ENCODE measurements around the gene CDK5RAP1.

CDK5RAP1 gene

GRCh38 chr20:33388268-33388667 lies 13.1 kb downstream of the CDK5RAP1 start (continued):
- no peak for TF ChIP-seq PRDM4 (tag by site-specific recombination; IDR thresholded peaks at IDR 0.05)

- Histone ChIP-seq H3K36me3 (ENCODE audit: control insufficient read depth in 2 of 2, insufficient read depth in 1 of 2, low read length in 2 of 2) (peaks cover 36 to 68% of the 10 kb centered on the region in 2 experiments), H3K4me1 (ENCODE audit: control insufficient read depth, insufficient read depth, low read length) (no peaks in the 10 kb centered on the region), H3K9me3 (ENCODE audit: control insufficient read depth, insufficient read depth, low read depth, low read length) (no peaks in the 10 kb centered on the region), H3K27ac (ENCODE audit: extremely low read depth, low read depth, low read length) (no peak overlapping the region), H3K4me3 (ENCODE audit: low read depth, low read length) (no peak overlapping the region)
- TF ChIP-seq YY1 (tag by site-specific recombination; IDR thresholded peaks at IDR 0.05) (no peak), ZNF324 (tag by site-specific recombination; IDR thresholded peaks at IDR 0.05) (no peak), ZNF37A (tag by site-specific recombination; IDR thresholded peaks at IDR 0.05) (no peak), TRIM28 (IDR thresholded peaks at IDR 0.05; ENCODE audit: borderline replicate concordance, low read length) (no peak), ZNF10 (tag by site-specific recombination; IDR thresholded peaks at IDR 0.05) (no peak), ZNF518A (tag by site-specific recombination; conservative IDR thresholded peaks at IDR 0.05; ENCODE audit: low read depth) (no peak), ZNF521 (tag by site-specific recombination; IDR thresholded peaks at IDR 0.05) (no peak), PRDM4 (tag by site-specific recombination; IDR thresholded peaks at IDR 0.05) (no peak), ZSCAN5A (tag by site-specific recombination; IDR thresholded peaks at IDR 0.05) (no peak), ZBTB17 (tag by site-specific recombination; IDR thresholded peaks at IDR 0.05) (no peak), KLF9 (tag by site-specific recombination; IDR thresholded peaks at IDR 0.05; ENCODE audit: low read depth) (no peak), ZNF311 (tag by site-specific recombination; IDR thresholded peaks at IDR 0.05; ENCODE audit: borderline replicate concordance) (no peak), ZNF138 (tag by site-specific recombination; IDR thresholded peaks at IDR 0.05; ENCODE audit: borderline replicate concordance) (no peak), ZBTB26 (tag by site-specific recombination; optimal IDR thresholded peaks at IDR 0.05) (no peak), GLI4 (tag by site-specific recombination; IDR thresholded peaks at IDR 0.05) (no peak)
- CTCF ChIA-PET, result no interaction called here
- POLR2A ChIA-PET, result no interaction called here
These were observed 14.1 kb downstream of the CDK5RAP1 start for GRCh38 chr20:33387177-33387576.
